H1 (cell line): Measurements from ENCODE around the gene MAPKAP1. TPM values are rescaled to one million over a fixed set of nuclear protein-coding genes. Genes with fewer than 3 reads are reported as not detected.

Source experiments
- CBX5 ChIP-seq: fragments of 300-800, 300-1000 bp; sonication (generic); IDR thresholded peaks from 2 replicates; pipeline ENCODE4 v1.7.1; 2016; ENCODE audit warnings: antibody characterized with exemption, low read length, low read depth
- CBX8 ChIP-seq: fragments of 300-800, 300-1000 bp; sonication (generic); IDR thresholded peaks from 2 replicates; pipeline ENCODE4 v1.7.1; 2016; ENCODE audit warnings: low read depth, low read length, borderline replicate concordance
- CTCF ChIP-seq, 3 experiments: IDR thresholded peaks; 1 replicate in 2 of 3; 2 replicates in 1 of 3; pipeline versions ENCODE4 v1.5.1 to v1.6.1; 2011; ENCODE audit warnings: low read length in 3 of 3, mild to moderate bottlenecking in 3 of 3, inconsistent platforms in 2 of 3, low read depth in 1 of 3, moderate library complexity in 1 of 3; ENCODE audit not compliant: insufficient read depth in 1 of 3; ENCODE audit errors: control extremely low read depth in 1 of 3
- KDM1A ChIP-seq: fragments of 200-600, 300-600 bp; sonication (generic); IDR thresholded peaks from 2 replicates; pipeline ENCODE4 v1.7.1; 2016; ENCODE audit warnings: mild to moderate bottlenecking, low read length, borderline replicate concordance
- NANOG ChIP-seq: IDR thresholded peaks from 2 replicates; pipeline ENCODE4 v1.6.1; 2011; ENCODE audit warnings: low read length, low read depth, mild to moderate bottlenecking, inconsistent platforms; ENCODE audit not compliant: insufficient read depth, poor library complexity, severe bottlenecking
- TCF12 ChIP-seq: IDR thresholded peaks from 2 replicates; pipeline ENCODE4 v1.6.1; 2011; ENCODE audit warnings: low read depth, mild to moderate bottlenecking, low read length
- ZNF274 ChIP-seq: IDR thresholded peaks from 2 replicates; pipeline ENCODE4 v1.7.0; 2012; ENCODE audit warnings: low read length, borderline replicate concordance; ENCODE audit errors: extremely low read depth
- polyA plus RNA-seq, 7 experiments: library from polyadenylated mRNA; depleted of rRNA in 3 of 7; stranded (reverse) in 5 of 7; unstranded in 2 of 7; fragments of >200 nt in 5 of 7; fragments of 200-250 nt in 2 of 7; gene quantifications; 1 replicate in 5 of 7; 2 replicates in 1 of 7; 4 replicates in 1 of 7; pipeline versions ENCODE4 v1.2.1 to v1.2.3, GENCODE V29; 2011 to 2013; ENCODE audit warnings: missing spikeins in 2 of 7, mixed read lengths in 2 of 7
- total RNA-seq: library from RNA; stranded (reverse); fragmentation: NEBNext Ultra II Directional; extraction: Animal tissue kit (Norgen Biotek cat#: 25700); gene quantifications from 2 replicates; pipeline ENCODE4 v1.2.1, GENCODE V29; 2021
- TF ChIP-seq, protein P1 (sequence below): IDR thresholded peaks from 2 replicates; pipeline ENCODE4 v1.6.1; 2012; ENCODE audit warnings: inconsistent platforms

Gene MAPKAP1
- total and polyA plus RNA-seq, 2 of the 8 experiments (the other 6 are each of a cell fraction or from before 2014, with no cell fraction given), result 79.2 to 140 TPM

- TF ChIP-seq CTCF (IDR thresholded peaks at IDR 0.05; ENCODE audit: control extremely low read depth in 1 of 3, insufficient read depth in 1 of 3, low read depth in 1 of 3, low read length in 3 of 3), result no peak
- TF ChIP-seq TCF12, result no peak
- no peak for TF ChIP-seq KDM1A
- no peak for TF ChIP-seq NANOG
- TF ChIP-seq, protein P1, sequence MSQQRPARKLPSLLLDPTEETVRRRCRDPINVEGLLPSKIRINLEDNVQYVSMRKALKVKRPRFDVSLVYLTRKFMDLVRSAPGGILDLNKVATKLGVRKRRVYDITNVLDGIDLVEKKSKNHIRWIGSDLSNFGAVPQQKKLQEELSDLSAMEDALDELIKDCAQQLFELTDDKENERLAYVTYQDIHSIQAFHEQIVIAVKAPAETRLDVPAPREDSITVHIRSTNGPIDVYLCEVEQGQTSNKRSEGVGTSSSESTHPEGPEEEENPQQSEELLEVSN, result no peak
- no peak for TF ChIP-seq ZNF274
- no peak for TF ChIP-seq CBX5
- TF ChIP-seq CBX8, result no peak
Measured at GRCh38 chr9:125580701-125581286, 126.2 kb downstream of the MAPKAP1 start (continued).
